Posterior vena cava (tissue), 2 donors: ENCODE results near the gene ZNF329. TPM values are rescaled to one million over a fixed set of nuclear protein-coding genes. Genes with fewer than 3 reads are reported as not detected.

Source experiments
- DNase-seq: peaks from one replicate; pipeline ENCODE4 v3.0.0-alpha.2; 2020; ENCODE audit warnings: low spot score
- intact Hi-C, 2 donors: fragments of 100-400 bp; cut with DNase I; formaldehyde crosslinking; loops; one replicate each; pipeline versions ENCODE4 v1.14.1 to v1.14.2; 2022 to 2023
- total RNA-seq, 2 donors: library from RNA; stranded (reverse); fragmentation: NEBNext Ultra II Directional; extraction: Animal tissue kit (Norgen Biotek cat#: 25700); gene quantifications; one replicate each; pipeline ENCODE4 v1.2.1, GENCODE V29; 2021
- donor health status: DM: yes; HTN: yes; CAD: no.
- donor health status: DM: yes; HTN: yes; CAD: no.

The ZNF329 gene
- total RNA-seq, 2 donors from 2014 or later = 6.1 to 8.9 TPM

DNA sequence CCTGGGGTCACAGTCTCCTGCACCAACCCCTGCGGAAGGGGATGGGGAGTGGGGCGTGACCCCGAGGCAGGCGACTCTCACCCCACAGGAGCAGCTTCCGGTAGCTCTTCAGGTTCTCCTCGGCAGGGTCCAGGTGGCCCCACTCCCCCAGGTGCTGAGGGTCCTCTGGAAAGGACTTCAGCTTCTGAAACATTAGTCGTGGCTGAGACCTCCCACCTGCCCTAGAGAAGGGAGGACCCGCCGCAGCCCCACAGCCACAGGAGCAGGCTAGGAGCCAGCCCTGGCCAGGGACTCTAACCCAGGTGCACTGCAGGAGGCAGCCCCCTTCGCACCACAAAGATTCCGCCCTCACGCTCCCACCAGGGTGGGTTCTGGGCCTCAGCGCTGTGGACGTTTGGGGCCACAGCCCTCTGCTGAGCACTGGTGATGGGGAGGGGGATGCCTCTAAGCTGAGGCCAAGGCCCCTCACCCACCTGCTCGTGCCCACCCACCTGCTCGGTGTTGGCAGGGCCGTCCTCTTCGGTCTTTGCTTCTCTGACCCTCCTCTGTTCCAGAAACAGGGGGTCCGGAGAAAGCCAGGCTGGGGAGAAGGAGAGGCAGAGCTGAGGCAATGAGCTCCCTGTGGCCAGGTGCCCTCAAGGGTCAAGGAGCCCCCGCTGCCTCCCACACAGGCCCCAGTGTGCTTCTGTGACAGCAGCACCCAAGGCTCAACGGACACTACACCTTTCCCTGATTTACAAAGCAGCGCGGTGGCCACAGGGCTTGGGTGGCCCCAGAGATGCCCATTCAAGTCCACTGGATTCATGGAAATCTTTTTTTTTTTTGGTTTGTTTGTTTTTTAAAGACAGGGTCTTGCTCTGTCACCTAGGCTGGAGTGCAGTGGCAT lies 63.5 kb downstream of the ZNF329 start:
- intact Hi-C loops = no loop called here
- no peak for DNase-seq

DNA sequence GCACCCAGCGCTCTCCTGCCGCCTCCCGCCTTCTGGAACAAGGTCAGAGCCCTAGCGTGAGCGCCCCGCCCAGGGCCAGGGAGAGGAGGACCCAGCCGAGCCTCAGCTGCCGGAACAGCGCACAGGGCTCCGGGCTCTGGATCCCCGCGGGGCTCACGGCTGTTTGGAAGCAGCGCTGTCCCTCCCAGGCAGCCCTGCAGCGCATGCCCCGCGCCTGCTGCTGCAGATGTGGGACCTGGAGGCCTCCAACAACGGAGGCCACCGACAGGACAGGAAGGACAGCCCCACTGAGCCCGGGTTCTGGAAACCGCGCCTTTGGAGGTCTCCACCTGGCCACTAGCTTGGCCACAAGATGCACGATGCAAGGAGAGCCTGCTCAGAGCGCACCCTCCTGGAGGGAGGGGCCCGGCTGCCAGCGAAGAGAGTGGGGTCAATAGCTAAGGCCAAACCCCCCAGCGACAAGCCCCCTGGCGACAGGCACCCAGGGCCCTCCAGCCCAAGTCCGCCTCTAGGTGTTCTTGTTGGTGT lies 65.2 kb downstream of the ZNF329 start:
- DNase-seq = no peak
- intact Hi-C loops = no loop called here

DNA sequence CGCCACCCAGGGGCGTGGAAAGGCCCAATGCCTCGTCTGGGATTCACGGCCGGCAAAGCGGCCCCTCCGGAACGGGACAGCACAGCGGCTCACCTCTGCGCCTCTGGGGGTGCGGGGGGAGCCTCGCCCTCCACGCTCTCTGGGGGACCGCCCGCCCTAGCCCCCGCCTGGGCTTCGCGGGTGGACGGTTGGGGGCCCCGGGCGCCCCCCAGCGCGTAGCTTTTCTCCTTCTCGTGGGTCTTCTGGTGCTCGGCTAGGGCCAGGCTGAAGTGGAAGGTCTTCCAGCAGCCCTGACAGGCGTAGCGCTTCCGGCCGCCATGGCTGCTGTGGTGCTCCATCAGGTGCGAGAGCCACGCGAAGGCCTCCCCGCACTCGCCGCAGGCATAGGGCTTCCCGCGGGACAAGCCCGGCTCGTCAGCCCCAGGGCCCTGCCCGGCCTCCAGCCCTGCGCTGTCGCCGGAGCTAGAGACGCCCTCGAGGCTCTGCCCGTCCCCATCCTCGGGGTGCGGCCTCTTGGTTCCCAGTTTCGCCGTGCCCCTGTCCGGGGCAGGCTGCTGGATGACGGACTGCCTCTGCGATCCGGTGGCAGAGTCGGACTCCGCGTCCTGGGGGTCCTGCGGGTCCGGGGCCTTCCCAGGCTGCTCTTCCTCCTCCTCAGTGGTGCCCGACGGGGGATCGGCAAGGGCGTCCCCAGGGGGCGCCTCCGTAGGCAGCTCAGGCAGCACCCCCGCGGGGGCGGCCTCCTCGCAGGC lies 65.8 kb downstream of the ZNF329 start:
- intact Hi-C loops = no loop called here
- DNase-seq = no peak

DNA sequence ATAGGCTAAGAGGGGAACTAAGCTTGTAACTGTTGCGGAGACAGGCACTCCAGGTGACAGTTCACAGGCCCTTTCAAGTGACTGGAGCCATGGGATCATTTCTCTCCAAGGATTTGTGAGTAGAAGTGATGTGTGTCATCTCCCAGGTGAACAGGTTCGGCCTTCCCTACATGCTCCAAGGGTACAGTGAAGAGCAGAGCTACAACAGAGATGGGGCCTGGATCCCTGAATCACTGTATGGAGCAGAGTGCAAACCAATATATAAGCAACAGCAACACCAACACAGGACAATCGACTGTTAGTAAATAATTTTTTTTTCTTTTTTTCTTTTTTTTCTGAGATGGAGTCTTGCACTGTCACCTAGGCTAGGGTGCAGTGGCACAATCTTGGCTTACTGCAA lies 67.6 kb downstream of the ZNF329 start:
- no peak for DNase-seq
- intact Hi-C loops = no loop called here

DNA sequence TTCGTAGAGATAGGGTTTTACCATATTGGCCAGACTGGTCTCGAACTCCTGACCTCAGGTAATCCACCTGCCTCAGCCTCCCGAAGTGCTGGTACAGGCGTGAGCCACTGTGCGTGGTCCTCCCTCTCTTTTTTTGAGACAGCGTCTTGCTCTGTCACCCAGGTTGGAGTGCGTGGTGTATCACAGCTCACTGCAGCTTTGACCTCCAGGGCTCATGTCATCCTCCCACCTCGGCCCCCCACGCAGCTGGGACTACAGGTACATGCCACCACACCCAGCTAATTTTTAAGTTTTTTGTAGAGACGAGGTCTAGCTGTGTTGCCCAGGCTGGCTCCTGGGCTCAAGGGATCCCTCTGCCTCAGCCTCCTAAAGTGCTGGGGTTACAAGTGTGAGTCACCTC lies 70.8 kb downstream of the ZNF329 start:
- DNase-seq = no peak
- intact Hi-C loops = no loop called here

Other genes starting within 250 kb of the ZNF329 start
- gene ZNF417, start 234.2 kb downstream of the ZNF329 start, total RNA-seq = 10 to 100 TPM; 12.6 to 13.5 TPM
- gene ZNF418, start 215.4 kb downstream of the ZNF329 start, total RNA-seq = 1 to 10 TPM; 5.6 to 6.5 TPM
- 1 to 10 TPM; 6.6 to 6.8 TPM for gene ZNF256, start 203.1 kb downstream of the ZNF329 start, total RNA-seq
- gene C19orf18, start 176.3 kb downstream of the ZNF329 start, total RNA-seq = 1 to 10 TPM in 1 of 2 donors, under 1 TPM in 1; 0.74 to 1.0 TPM
- gene ZNF606, start 148.0 kb downstream of the ZNF329 start, total RNA-seq = 10 to 100 TPM in 1 of 2 donors, 1 to 10 TPM in 1; 9.0 to 10.1 TPM
- not detected for gene ZSCAN1, start 116.8 kb downstream of the ZNF329 start, total RNA-seq
- gene ZNF135, start 91.5 kb downstream of the ZNF329 start, total RNA-seq = 1 to 10 TPM; 4.1 to 5.5 TPM
- gene ZSCAN18, start 52.6 kb downstream of the ZNF329 start, total RNA-seq = 10 to 100 TPM; 45.3 to 62.3 TPM
- gene ZNF274, start 32.3 kb upstream of the ZNF329 start, total RNA-seq = 10 to 100 TPM; 15.2 to 15.9 TPM
- gene ZNF544, start 78.1 kb upstream of the ZNF329 start, total RNA-seq = 10 to 100 TPM; 12.2 to 15.8 TPM
- 1 to 10 TPM; 5.1 to 5.5 TPM for gene ZNF8, start 128.2 kb upstream of the ZNF329 start, total RNA-seq
- gene ERVK3-1, start 154.6 kb upstream of the ZNF329 start, total RNA-seq = 10 to 100 TPM; 17.7 to 25.0 TPM
- 1 to 10 TPM; 2.5 to 2.6 TPM for gene ZSCAN22, start 176.2 kb upstream of the ZNF329 start, total RNA-seq
- 10 to 100 TPM; 11.7 to 17.5 TPM for gene A1BG, start 202.7 kb upstream of the ZNF329 start, total RNA-seq
- under 1 TPM; 0.14 to 0.69 TPM for gene ZNF497, start 212.0 kb upstream of the ZNF329 start, total RNA-seq
- gene ZNF837, start 230.2 kb upstream of the ZNF329 start, total RNA-seq = 1 to 10 TPM in 1 of 2 donors, under 1 TPM in 1; 0.86 to 1.0 TPM
- 100 to 1,000 TPM; 714 to 768 TPM for gene RPS5, start 236.5 kb upstream of the ZNF329 start, total RNA-seq
- not detected for gene RNF225, start 244.9 kb upstream of the ZNF329 start, total RNA-seq